Hepatocyte (in vitro differentiated cells): ENCODE data around the gene MACROH2A2.

Experiments used
- CTCF ChIP-seq: fragments of 200-600 bp; sonication (generic); IDR thresholded peaks from 2 replicates; pipeline ENCODE4 v1.5.1; 2016; ENCODE audit warnings: antibody characterized with exemption, mild to moderate bottlenecking; ENCODE audit not compliant: poor library complexity
- EZH2 ChIP-seq: fragments of 200-600 bp; sonication (generic); IDR thresholded peaks from 2 replicates; pipeline ENCODE4 v1.6.1; 2016; ENCODE audit warnings: antibody characterized with exemption, mild to moderate bottlenecking, borderline replicate concordance
- EZH2phosphoT487 ChIP-seq: fragments of 200-600 bp; sonication (generic); IDR thresholded peaks from one replicate; pipeline ENCODE4 v1.6.1; 2018; ENCODE audit warnings: antibody characterized with exemption, mild to moderate bottlenecking, low read depth, moderate library complexity; ENCODE audit not compliant: unreplicated experiment, severe bottlenecking

GRCh38 chr10:70106958-70107791 is 54.5 kb downstream of the MACROH2A2 start:
- TF ChIP-seq CTCF (peak; percentile 43), EZH2 (no peak), EZH2phosphoT487 (no peak)
